ENCODE measurements around the gene BCAS1.
A peak's percentile ranks its signal among the peaks of the same experiment; 100 is the strongest.

Gene BCAS1

GRCh38 chr20:53915446-53916172, 154.8 kb downstream of the BCAS1 start:
- DNase-seq (ENCODE audit: insufficient read length, low spot score) (peak; percentile 38), FAIRE-seq (no peak)
- peak; percentile 79 for TF ChIP-seq CTCF (IDR thresholded peaks at IDR 0.05; ENCODE audit: insufficient read depth, missing control alignments)

GRCh38 chr20:53914781-53915445, 155.5 kb downstream of the BCAS1 start:
- FAIRE-seq (no peak), DNase-seq (ENCODE audit: insufficient read length, low spot score) (no peak)
- no peak for TF ChIP-seq CTCF (IDR thresholded peaks at IDR 0.05; ENCODE audit: insufficient read depth, missing control alignments)

- DNase-seq (ENCODE audit: insufficient read length, low spot score) (no peak), FAIRE-seq (no peak)
- no peak for TF ChIP-seq CTCF (IDR thresholded peaks at IDR 0.05; ENCODE audit: insufficient read depth, missing control alignments)
Measured at GRCh38 chr20:53914091-53914780, 156.2 kb downstream of the BCAS1 start.

GRCh38 chr20:53911301-53911700, 159.1 kb downstream of the BCAS1 start:
- no peak for TF ChIP-seq CTCF (IDR thresholded peaks at IDR 0.05; ENCODE audit: insufficient read depth, missing control alignments)
- no peak for FAIRE-seq
- no peak for DNase-seq (ENCODE audit: insufficient read length, low spot score)

- no peak for DNase-seq (ENCODE audit: insufficient read length, low spot score)
- FAIRE-seq: no peak
- no peak for TF ChIP-seq CTCF (IDR thresholded peaks at IDR 0.05; ENCODE audit: insufficient read depth, missing control alignments)
Measured at GRCh38 chr20:53910351-53911002, 159.9 kb downstream of the BCAS1 start.

GRCh38 chr20:53907968-53908751, 162.2 kb downstream of the BCAS1 start:
- FAIRE-seq (no peak), DNase-seq (ENCODE audit: insufficient read length, low spot score) (no peak)
- TF ChIP-seq CTCF (IDR thresholded peaks at IDR 0.05; ENCODE audit: insufficient read depth, missing control alignments): no peak
